ENCODE measurements around the gene PKP3. TPM values are rescaled to one million over a fixed set of nuclear protein-coding genes. Genes with fewer than 3 reads are reported as not detected.
"Not testable (repeated sequence)": the region's sequence is repeated elsewhere in the genome, so short reads cannot be mapped to it uniquely, and the experiment has no call there.

The PKP3 gene
- polyA plus RNA-seq, 3 donors from 2014 or later, result 0.36 TPM; not detected in 2

DNA sequence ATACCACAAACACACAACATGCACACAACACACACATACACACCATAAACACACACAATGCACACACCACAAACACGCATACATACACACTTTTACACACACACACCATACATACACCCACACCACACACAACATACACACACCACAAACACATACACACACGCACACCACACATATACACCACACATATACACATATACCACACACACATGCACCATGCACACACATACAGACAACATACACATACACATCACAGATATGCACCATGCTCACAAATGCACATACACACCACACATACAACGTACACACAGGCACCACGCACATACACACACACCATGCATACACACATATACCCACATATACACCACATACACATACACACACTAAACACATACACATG lies 36.4 kb upstream of the PKP3 start:
- no peak overlapping the region for H3K27ac Mint-ChIP-seq
- H3K27me3 Mint-ChIP-seq (ENCODE audit: low read depth in 3 of 3), result peaks cover 5 to 15% (median 10%) of the 10 kb centered on the region in 3 donors
- no peaks in the 10 kb centered on the region for H3K36me3 Mint-ChIP-seq
- DNase-seq, result no peak
- H3K9me3 Mint-ChIP-seq, result peaks cover 0 to 2% (median 0%) of the 10 kb centered on the region in 6 donors
- H3K4me1 Mint-ChIP-seq, result peaks cover 52 to 60% of the 10 kb centered on the region in 2 donors
- no peak overlapping the region for H3K4me3 Mint-ChIP-seq

DNA sequence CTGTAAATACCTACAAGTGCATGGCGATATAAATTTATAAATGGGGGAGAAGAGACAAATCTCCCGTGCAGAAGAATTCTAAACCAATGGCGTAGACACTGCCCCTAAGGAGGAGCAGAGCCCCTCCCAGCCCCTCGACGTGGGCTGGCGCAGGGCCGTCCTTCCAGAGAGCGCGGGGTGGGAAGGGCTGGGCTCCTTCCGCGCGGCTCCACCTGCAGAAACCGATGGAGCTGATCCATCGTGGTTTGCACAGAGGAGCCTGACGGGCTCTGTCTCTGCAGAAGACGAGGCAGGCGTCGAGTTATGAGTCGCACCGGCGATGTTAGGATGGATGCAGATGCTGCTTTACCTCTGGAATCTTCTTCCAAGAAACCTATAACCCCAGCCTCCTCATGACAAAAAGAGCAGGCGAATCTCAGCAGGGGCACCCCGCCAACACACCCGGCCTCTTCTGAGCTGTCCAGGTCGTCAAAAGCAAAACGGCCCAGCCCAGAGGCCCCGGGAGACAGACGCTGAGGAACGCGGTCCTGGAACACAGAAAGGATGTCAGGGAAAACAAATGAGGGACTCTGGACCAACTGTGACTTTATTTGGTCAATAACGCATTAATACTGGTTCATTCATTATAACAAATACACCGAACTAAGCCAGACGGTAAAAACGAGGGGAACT lies 35.7 kb upstream of the PKP3 start:
- DNase-seq, result no peak
- Mint-ChIP-seq H3K4me3 (no peak overlapping the region), H3K36me3 (no peaks in the 10 kb centered on the region), H3K27me3 (ENCODE audit: low read depth in 3 of 3) (peaks cover 5 to 11% (median 10%) of the 10 kb centered on the region in 3 donors), H3K4me1 (peaks cover 48 to 55% of the 10 kb centered on the region in 2 donors), H3K9me3 (peaks cover 0 to 2% (median 0%) of the 10 kb centered on the region in 6 donors), H3K27ac (peak overlapping the region in 1 of 6 donors; percentile 60)

DNA sequence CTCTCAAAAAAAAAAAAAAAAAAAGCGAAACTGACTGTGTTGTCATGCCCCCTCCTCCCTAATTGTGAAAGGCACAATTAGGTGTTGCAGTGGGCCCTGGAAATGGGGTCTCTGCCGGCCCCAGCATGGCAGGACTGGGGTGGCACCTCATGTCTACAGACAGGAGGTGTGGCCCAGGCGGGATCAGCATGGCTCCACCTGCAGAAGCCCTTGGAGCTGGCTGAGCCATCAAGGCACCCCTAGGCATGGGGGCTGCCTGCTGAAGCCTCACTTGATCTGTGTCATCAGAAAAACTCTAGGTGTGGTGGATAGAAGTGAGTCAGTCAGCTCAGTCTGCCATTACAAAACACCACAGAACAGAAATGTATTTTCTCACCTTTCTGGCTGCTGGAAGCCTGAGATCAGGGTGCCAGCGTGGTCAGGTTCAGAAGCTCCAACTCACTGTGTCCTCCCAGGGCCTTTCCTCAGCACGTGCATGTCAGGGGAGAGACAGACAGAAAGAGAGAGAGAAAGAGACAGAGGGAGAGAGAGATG lies 34.8 kb upstream of the PKP3 start:
- peak; percentile 52 to 78 (median 74) for DNase-seq
- Mint-ChIP-seq H3K4me3 (peak overlapping the region in 4 of 5 donors; percentile 22 to 72 (median 52)), H3K27ac (peak overlapping the region; percentile 70 to 96 (median 85)), H3K9me3 (peaks cover 0 to 2% (median 0%) of the 10 kb centered on the region in 6 donors), H3K36me3 (no peaks in the 10 kb centered on the region), H3K27me3 (ENCODE audit: low read depth in 3 of 3) (peaks cover 6 to 11% (median 10%) of the 10 kb centered on the region in 3 donors), H3K4me1 (peaks cover 44 to 50% of the 10 kb centered on the region in 2 donors)

DNA sequence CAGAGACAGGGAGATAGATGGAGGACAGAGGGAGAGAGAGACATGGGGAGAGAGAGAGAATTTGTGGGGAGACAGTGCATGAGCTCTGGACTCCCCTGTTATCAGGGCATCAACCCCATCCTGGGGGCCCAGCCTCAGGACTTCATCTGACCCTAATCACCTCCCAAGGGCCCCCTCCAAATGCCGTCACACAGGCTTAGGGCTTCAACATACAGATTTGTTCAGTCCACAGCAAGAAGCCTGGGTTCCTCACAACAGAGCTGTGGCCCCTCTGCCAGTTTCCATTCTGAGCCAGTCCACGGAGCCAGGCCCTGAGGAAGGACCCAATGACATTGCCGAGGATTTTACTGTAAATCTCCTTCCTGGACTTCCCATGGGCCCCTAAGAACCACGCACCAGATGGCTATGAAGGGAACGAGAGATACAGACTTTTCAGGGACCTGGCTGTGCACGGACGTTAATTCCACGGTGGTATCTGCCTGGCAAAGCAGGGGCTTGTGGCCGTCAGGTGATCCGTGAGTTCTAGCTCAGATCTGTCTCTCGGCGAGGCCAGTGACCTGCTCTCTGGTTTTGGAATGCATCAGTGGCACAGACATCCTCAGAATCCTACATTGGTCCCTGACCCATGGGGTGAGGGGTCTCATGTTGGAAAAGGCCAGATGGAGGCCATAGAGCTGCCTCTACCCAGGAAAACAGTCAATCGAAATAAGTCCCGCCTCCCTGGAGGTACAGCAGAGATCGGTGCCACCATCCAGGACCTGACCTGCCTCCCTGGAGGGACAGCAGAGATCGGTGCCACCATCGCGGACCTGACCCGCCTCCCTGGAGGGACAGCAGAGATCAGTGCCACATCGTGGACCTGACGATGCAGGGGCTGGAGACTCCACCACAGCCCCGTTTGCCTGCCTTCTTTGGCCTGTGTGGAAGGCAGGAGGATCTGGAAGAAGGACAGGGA lies 33.4 kb upstream of the PKP3 start:
- Mint-ChIP-seq H3K4me1 (peaks cover 38 to 44% of the 10 kb centered on the region in 2 donors), H3K27me3 (ENCODE audit: low read depth in 3 of 3) (peaks cover 3 to 5% (median 5%) of the 10 kb centered on the region in 3 donors), H3K27ac (peak overlapping the region in 3 of 6 donors; percentile 82 to 96 (median 86)), H3K4me3 (no peak overlapping the region), H3K36me3 (no peaks in the 10 kb centered on the region), H3K9me3 (peaks cover 0 to 2% (median 0%) of the 10 kb centered on the region in 6 donors)
- no peak for DNase-seq

DNA sequence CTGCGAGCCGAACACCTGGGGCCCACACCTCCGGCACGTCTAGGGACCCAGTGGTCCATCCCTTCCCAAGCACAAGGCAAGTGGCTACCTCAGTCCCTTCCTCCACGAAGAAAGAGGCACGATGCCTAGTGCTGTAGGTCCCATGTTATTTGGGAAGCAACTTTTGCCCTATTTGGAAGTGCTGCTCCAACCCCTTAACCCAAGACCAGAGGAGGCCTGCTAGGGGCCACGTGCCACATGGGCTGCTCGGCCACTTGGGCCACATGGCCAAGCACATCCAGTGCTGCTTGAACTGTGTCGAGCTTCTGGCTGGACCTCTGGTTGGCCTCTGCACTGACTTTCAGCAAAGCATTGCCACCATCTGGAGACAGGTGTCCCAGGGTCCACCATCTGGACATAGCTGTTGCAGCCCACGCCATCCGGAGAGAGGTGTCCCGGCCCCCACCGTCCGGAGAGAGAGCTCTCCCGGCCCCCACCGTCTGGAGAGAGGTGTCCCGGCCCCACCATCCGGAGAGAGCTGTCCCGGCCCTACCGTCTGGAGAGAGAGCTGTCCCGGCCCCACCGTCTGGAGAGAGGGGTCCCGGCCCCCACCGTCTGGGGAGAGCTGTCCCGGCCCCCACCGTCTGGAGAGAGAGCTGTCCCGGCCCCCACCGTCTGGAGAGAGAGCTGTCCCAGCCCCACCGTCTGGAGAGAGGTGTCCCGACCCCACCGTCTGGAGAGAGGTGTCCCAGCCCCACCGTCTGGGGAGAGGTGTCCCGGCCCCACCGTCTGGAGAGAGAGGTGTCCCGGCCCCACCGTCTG lies 31.2 kb upstream of the PKP3 start:
- H3K36me3 Mint-ChIP-seq, result peaks cover 0 to 4% (median 0%) of the 10 kb centered on the region in 3 donors
- H3K4me1 Mint-ChIP-seq, result peaks cover 44 to 45% of the 10 kb centered on the region in 2 donors
- H3K9me3 Mint-ChIP-seq, result peaks cover 0 to 2% (median 0%) of the 10 kb centered on the region in 6 donors
- DNase-seq, result no peak
- peak overlapping the region in 1 of 5 donors; percentile 4 for H3K4me3 Mint-ChIP-seq
- peaks cover 12 to 14% (median 13%) of the 10 kb centered on the region in 3 donors for H3K27me3 Mint-ChIP-seq (ENCODE audit: low read depth in 3 of 3)
- H3K27ac Mint-ChIP-seq, result peak overlapping the region in 2 of 6 donors; percentile 35 to 56

DNA sequence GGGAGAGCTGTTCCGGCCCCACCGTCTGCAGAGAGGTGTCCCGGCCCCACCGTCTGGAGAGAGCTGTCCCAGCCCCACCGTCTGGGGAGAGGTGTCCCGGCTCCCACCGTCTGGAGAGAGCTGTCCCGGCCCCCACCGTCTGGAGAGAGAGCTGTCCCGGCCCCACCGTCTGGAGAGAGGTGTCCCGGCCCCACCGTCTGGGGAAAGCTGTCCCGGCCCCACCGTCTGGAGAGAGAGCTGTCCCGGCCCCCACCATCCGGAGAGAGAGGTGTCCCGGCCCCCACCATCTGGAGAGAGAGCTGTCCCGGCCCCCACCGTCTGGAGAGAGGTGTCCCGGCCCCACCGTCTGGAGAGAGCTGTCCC lies 30.6 kb upstream of the PKP3 start:
- not testable (repeated sequence) for H3K27ac Mint-ChIP-seq

DNA sequence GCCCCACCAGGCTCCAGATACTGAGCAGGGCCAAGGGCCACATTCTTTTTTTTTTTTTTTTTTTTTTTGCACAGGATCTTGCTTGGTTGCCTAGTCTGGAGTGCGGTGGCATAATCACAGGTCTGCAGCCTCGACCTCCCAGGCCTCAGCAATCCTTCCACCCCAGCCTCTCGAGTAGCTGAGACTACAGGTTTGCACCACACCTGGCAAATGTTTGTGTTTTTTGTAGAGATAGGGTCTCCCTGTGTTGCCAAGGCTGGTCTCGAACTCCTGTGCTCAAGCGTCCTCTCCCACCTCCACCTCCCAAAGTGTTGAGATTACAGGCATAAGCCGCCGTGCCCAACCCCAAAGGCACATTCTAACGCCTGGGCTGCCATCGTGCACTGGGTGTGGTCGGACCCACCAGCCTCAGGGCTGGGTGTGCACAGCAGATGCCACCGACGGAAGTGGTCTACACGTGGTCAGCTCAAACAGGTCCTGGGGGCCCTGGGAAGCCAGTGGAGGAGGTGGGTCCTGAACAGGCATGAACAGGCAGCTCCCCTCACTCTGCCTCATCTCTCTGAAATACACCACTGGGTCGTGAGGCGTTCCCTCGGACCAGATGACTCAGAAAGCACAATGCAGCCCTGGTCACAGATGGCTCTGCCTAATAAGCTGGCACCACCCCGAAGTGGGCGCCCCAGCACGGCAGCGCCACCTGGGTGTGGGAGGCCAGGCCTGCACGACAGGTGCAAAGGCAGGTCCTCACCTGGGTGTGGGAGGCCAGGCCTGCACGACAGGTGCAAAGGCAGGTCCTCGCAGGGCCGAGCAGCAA lies 29.9 kb upstream of the PKP3 start:
- Mint-ChIP-seq H3K27ac (peak overlapping the region; percentile 84 to 94 (median 86)), H3K9me3 (peaks cover 0 to 2% (median 0%) of the 10 kb centered on the region in 6 donors), H3K4me1 (peaks cover 40 to 52% of the 10 kb centered on the region in 2 donors), H3K4me3 (peak overlapping the region; percentile 58 to 76 (median 73)), H3K36me3 (peaks cover 0 to 4% (median 0%) of the 10 kb centered on the region in 3 donors), H3K27me3 (ENCODE audit: low read depth in 3 of 3) (peaks cover 20 to 22% (median 20%) of the 10 kb centered on the region in 3 donors)
- peak; percentile 71 to 87 (median 79) for DNase-seq

More for the DNA sequence above, 30.6 kb upstream of the PKP3 start:
- not testable (repeated sequence) for DNase-seq, H3K36me3 Mint-ChIP-seq, H3K9me3 Mint-ChIP-seq, H3K4me3 Mint-ChIP-seq
- peaks cover 18 to 19% (median 18%) of the 10 kb centered on the region in 3 donors for H3K27me3 Mint-ChIP-seq (ENCODE audit: low read depth in 3 of 3)
- peaks cover 45 to 51% of the 10 kb centered on the region in 2 donors for H3K4me1 Mint-ChIP-seq

DNA sequence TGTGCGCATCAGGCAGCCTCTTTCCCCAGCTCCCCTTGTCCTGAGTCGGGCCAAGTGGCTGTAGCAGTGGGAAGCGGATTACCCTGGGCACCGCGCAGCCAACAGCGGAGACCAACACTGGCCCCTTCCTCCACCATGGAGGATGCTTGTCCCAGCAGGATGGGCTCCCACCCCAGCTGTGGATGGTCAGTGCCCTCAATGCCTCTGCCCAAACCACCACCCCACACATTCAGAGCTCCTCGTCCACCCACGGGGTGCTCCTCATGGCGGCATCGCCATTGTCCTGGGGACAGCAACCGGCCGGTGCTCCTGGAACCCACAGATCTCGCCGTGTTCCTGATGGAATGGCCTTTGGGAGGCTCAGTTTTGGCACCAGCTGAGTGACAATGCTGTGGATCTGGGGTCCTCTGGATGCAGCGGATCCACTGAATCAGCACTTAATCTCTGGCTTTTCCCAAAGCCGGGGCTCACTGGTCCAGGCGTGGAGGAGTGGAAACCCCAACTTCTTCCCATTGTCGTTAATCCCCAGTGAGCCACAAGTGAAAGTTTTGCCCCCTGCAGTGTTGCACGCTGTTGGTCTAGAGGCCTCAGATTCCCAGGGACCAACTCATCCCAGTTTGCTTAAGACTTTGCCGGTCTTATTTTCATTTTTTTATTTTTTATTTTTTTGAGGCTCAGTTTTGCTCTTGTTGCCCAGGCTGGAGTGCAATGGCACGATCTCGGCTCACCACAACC lies 28.9 kb upstream of the PKP3 start:
- peaks cover 18 to 22% (median 18%) of the 10 kb centered on the region in 3 donors for H3K27me3 Mint-ChIP-seq (ENCODE audit: low read depth in 3 of 3)
- peak overlapping the region in 2 of 6 donors; percentile 49 to 87 for H3K27ac Mint-ChIP-seq
- peak overlapping the region in 1 of 5 donors; percentile 73 for H3K4me3 Mint-ChIP-seq
- peaks cover 0 to 4% (median 0%) of the 10 kb centered on the region in 3 donors for H3K36me3 Mint-ChIP-seq
- peaks cover 0 to 2% (median 0%) of the 10 kb centered on the region in 6 donors for H3K9me3 Mint-ChIP-seq
- peaks cover 33 to 46% of the 10 kb centered on the region in 2 donors for H3K4me1 Mint-ChIP-seq
- no peak for DNase-seq

DNA sequence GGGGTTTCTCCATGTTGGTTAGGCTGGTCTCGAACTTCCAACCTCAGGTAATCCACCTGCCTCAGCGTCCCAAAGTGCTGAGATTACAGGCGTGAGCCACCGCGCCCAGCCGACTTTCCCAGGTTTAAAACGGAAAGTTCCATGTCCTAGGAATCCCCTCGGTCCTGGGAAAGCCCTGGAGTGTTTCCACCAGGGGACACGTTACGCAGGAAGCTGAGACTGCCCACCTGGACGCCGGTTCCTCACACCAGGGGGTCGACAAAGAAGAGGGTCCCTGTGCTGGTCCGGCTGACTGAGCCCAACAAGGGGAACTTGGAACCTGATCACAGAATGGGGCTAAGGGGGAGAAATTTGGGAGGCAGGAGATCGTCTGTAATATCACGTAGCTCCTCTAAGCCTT lies 28.2 kb upstream of the PKP3 start:
- peaks cover 18 to 26% (median 21%) of the 10 kb centered on the region in 3 donors for H3K27me3 Mint-ChIP-seq (ENCODE audit: low read depth in 3 of 3)
- peaks cover 0 to 2% (median 0%) of the 10 kb centered on the region in 6 donors for H3K9me3 Mint-ChIP-seq
- peaks cover 0 to 4% (median 0%) of the 10 kb centered on the region in 3 donors for H3K36me3 Mint-ChIP-seq
- H3K4me1 Mint-ChIP-seq, result peaks cover 28 to 46% of the 10 kb centered on the region in 2 donors
- DNase-seq, result no peak
- H3K4me3 Mint-ChIP-seq, result no peak overlapping the region
- no peak overlapping the region for H3K27ac Mint-ChIP-seq

DNA sequence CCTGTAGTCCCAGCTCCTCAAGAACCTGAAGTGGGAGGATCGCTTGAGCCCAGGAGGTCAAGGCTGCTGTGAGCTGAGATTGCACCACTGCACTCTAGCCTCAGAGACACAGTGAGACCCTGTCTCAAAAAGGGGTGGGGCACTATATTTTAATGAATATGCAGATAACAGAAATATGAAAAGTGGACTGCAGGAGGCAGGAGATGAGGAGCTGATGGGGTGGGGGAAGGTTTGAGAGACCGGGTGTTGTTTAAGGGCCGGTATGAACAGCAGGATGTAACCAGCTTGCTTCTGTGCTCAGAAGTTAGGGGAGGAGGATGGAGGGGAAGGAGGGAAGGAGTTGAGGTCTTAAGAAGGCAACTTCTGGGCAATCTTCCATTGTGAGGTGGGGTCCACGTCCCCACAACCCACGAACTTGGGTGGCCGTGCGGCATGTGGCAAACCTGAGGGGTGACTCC lies 26.0 kb upstream of the PKP3 start:
- no peaks in the 10 kb centered on the region for H3K9me3 Mint-ChIP-seq
- peaks cover 20 to 26% (median 21%) of the 10 kb centered on the region in 3 donors for H3K27me3 Mint-ChIP-seq (ENCODE audit: low read depth in 3 of 3)
- H3K4me3 Mint-ChIP-seq, result peak overlapping the region; percentile 53 to 80 (median 66)
- peaks cover 17 to 29% of the 10 kb centered on the region in 2 donors for H3K4me1 Mint-ChIP-seq
- peak overlapping the region in 2 of 6 donors; percentile 51 to 86 for H3K27ac Mint-ChIP-seq
- H3K36me3 Mint-ChIP-seq, result peaks cover 0 to 4% (median 0%) of the 10 kb centered on the region in 3 donors
- DNase-seq, result no peak

DNA sequence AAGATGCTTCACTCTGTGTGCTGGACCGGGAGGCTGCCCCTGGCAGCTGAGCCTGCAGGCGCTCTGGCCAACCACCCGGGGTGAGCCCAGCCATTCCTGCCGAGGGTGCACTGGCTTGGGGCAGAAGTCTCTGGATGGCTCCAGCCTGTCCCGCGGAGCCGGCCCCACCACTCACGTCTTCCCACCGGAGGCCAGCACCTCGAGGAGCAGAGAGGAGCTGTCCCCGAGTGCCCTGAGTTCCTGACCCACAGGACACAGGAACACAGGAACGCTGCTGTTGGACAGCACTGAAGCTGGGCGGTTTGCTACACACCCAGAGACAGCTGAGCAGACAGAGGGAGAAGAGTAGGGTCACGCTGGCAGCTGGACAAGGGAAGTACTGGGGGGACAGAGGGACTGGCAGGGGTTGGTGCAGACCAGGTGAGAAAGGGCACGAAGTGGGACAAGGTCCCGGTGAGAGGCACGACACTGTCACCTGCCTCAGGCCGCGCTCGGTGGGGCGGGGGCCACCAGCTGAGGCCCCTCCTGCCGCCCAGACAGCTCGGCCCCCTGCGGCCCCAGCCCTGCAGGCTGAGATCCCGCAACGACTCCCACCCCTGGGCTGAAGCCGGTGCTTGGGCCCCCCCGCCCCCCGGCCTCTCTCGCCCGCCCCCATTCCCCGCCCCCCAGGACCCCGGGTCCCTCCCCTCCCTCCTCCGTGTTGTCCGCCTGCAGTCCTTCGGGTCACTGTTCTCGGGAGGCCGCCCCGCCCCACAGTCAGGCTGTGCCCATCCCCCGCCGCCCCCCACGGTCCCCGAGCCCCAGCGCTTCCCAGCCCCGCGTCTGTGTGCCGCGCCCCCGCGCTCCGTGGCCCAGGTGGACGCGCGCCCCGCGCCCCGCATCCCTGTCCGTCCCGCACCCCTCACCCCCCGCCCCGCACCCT lies 25.3 kb upstream of the PKP3 start:
- Mint-ChIP-seq H3K27me3 (ENCODE audit: low read depth in 3 of 3) (peaks cover 20 to 26% (median 21%) of the 10 kb centered on the region in 3 donors), H3K4me1 (peaks cover 17 to 29% of the 10 kb centered on the region in 2 donors), H3K4me3 (peak overlapping the region; percentile 66 to 81 (median 79)), H3K9me3 (no peaks in the 10 kb centered on the region), H3K27ac (peak overlapping the region in 1 of 6 donors; percentile 51), H3K36me3 (peaks cover 0 to 4% (median 0%) of the 10 kb centered on the region in 3 donors)
- DNase-seq, result no peak

All from immature natural killer cell (primary cell).